Activated CD8-positive, alpha-beta T cell treated with anti-CD3 and anti-CD28 coated beads for 36 hours (primary cell): Measurements from ENCODE around the gene QRICH2. TPM values are rescaled to one million over a fixed set of nuclear protein-coding genes. Genes with fewer than 3 reads are reported as not detected.
"Not testable (repeated sequence)": the region's sequence is repeated elsewhere in the genome, so short reads cannot be mapped to it uniquely, and the experiment has no call there.

Source experiments
- ATAC-seq: fragments of 200-7000 bp; cut with Tn5 transposase; one replicate; pipeline ENCODE4 v1.10.0; 2021; ENCODE audit warnings: mild to moderate bottlenecking, moderate library complexity
- CTCF ChIA-PET: fragments of 350-600 bp; sonication (Branson Sonifier 250); formaldehyde crosslinking; loops from one replicate; lab custom pipeline; 2021; ENCODE audit warnings: antibody characterized with exemption; lab: Charles Lee
- POLR2A ChIA-PET: fragments of 350-600 bp; sonication (Branson Sonifier 250); formaldehyde crosslinking; loops from one replicate; lab custom pipeline; 2021; ENCODE audit warnings: antibody characterized with exemption; lab: Charles Lee
- DNase-seq: peaks from one replicate; pipeline ENCODE4 v3.0.0-alpha.2; 2020
- H3K27ac Mint-ChIP-seq: one replicate; pipeline ENCODE4 v1.8.0; 2021; ENCODE audit warnings: mild to moderate bottlenecking, mixed read lengths
- H3K27me3 Mint-ChIP-seq: one replicate; pipeline ENCODE4 v1.8.0; 2021; ENCODE audit warnings: mixed read lengths
- H3K36me3 Mint-ChIP-seq: one replicate; pipeline ENCODE4 v1.8.0; 2021; ENCODE audit warnings: low read depth, mixed read lengths
- H3K4me1 Mint-ChIP-seq: one replicate; pipeline ENCODE4 v1.8.0; 2021; ENCODE audit warnings: low read depth, mixed read lengths
- H3K4me3 Mint-ChIP-seq: one replicate; pipeline ENCODE4 v1.8.0; 2021; ENCODE audit warnings: mild to moderate bottlenecking, moderate library complexity, mixed read lengths
- H3K9me3 Mint-ChIP-seq: one replicate; pipeline ENCODE4 v1.8.0; 2021; ENCODE audit warnings: mixed read lengths
- intact Hi-C: fragments of 100-400 bp; cut with micrococcal nuclease; formaldehyde crosslinking; loops from one replicate; pipeline ENCODE4 v1.10.0; 2022
- total RNA-seq, 2 experiments: library from RNA; stranded (reverse); gene quantifications; one replicate each; pipeline ENCODE4 v1.2.3, GENCODE V29; 2021
- TF ChIP-seq, protein P1 (sequence below): fragments of 200-600 bp; IDR thresholded peaks from one replicate; pipeline ENCODE4 v1.8.0; 2022; ENCODE audit warnings: antibody characterized with exemption, mild to moderate bottlenecking

Gene QRICH2
- total RNA-seq, 2 experiments from 2014 or later: 0.49 to 0.52 TPM

DNA sequence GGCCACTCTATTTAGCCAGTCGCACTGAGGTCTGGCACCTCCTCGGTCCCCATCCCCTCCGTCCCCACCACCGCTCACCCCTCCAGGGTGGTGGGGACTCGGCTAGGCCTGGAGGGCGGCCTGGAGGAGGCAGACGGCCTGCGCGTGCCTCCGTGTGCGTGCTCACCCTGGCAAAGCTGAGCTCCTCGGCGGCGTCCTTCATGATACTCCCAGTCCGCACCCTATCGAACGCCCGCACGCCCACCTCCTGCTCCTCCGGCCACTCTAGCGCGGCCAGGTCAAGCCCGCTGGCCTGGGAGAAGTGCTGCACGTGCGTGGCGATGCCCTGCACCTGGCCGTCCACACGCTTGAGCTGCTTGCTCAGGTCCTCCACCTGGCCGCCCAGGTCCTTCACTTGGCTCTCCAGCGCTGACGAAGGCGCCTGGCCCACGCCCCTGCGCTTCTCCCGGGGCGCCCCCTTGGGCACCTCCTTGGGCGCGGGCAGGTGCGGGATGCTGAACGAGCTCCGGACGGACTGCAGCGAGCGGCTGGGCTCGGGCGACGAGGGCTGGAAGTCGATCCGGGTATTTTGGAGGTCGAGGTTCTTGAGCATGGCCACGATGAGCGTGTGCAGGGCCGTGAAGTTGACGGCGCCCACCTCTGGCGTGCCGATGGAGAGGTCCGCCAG lies 644 bp downstream of the QRICH2 start:
- POLR2A ChIA-PET: interaction anchor here (0.6 to 1.2 kb wide), 2 partner anchors 15 to 121 kb away, joined by 3 read pairs; no protein-coding TSS in a partner anchor
- TF ChIP-seq, protein P1, sequence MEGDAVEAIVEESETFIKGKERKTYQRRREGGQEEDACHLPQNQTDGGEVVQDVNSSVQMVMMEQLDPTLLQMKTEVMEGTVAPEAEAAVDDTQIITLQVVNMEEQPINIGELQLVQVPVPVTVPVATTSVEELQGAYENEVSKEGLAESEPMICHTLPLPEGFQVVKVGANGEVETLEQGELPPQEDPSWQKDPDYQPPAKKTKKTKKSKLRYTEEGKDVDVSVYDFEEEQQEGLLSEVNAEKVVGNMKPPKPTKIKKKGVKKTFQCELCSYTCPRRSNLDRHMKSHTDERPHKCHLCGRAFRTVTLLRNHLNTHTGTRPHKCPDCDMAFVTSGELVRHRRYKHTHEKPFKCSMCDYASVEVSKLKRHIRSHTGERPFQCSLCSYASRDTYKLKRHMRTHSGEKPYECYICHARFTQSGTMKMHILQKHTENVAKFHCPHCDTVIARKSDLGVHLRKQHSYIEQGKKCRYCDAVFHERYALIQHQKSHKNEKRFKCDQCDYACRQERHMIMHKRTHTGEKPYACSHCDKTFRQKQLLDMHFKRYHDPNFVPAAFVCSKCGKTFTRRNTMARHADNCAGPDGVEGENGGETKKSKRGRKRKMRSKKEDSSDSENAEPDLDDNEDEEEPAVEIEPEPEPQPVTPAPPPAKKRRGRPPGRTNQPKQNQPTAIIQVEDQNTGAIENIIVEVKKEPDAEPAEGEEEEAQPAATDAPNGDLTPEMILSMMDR: no peak
- DNase-seq (no peak), ATAC-seq (no peak)
- Mint-ChIP-seq H3K27ac (no peak overlapping the region), H3K4me1 (peaks cover 1% of the 10 kb centered on the region), H3K9me3 (no peaks in the 10 kb centered on the region), H3K36me3 (no peaks in the 10 kb centered on the region), H3K4me3 (no peak overlapping the region), H3K27me3 (no peaks in the 10 kb centered on the region)
- intact Hi-C loops: loop anchor here (5.0 kb wide), 1 partner anchor 80 kb away; no protein-coding TSS in a partner anchor
- CTCF ChIA-PET: interaction anchor here (1.1 to 11.0 kb wide), 4 partner anchors 20 to 124 kb away, joined by 3 to 154 read pairs (median 10); partner anchors contain the start of gene SPHK1

DNA sequence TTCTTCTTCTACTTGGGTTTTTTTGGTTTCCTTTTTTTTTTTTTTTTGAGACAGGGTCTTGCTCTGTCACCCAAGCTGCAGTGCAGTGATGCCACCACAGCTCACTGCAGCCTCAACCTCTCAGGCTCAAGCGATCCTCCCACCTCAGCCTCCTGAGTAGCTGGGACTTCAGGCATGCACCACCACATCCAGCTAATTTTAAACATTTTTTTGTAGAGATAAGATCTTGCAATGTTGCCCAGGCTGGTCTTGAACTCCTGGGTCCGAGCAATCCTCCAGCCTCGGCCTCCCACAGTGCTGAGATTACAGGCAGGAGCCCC lies 3.0 kb downstream of the QRICH2 start:
- CTCF ChIA-PET: interaction anchor here (3.9 to 11.0 kb wide), 4 partner anchors 16 to 291 kb away, joined by 17 to 154 read pairs (median 25); partner anchors contain the start of gene SPHK1
- H3K9me3 Mint-ChIP-seq, H3K27ac Mint-ChIP-seq, POLR2A ChIA-PET, H3K27me3 Mint-ChIP-seq, H3K36me3 Mint-ChIP-seq, ATAC-seq, DNase-seq, H3K4me3 Mint-ChIP-seq, H3K4me1 Mint-ChIP-seq: not testable (repeated sequence)
- intact Hi-C loops: loop anchor here (5.0 kb wide), 1 partner anchor 82 kb away; no protein-coding TSS in a partner anchor

DNA sequence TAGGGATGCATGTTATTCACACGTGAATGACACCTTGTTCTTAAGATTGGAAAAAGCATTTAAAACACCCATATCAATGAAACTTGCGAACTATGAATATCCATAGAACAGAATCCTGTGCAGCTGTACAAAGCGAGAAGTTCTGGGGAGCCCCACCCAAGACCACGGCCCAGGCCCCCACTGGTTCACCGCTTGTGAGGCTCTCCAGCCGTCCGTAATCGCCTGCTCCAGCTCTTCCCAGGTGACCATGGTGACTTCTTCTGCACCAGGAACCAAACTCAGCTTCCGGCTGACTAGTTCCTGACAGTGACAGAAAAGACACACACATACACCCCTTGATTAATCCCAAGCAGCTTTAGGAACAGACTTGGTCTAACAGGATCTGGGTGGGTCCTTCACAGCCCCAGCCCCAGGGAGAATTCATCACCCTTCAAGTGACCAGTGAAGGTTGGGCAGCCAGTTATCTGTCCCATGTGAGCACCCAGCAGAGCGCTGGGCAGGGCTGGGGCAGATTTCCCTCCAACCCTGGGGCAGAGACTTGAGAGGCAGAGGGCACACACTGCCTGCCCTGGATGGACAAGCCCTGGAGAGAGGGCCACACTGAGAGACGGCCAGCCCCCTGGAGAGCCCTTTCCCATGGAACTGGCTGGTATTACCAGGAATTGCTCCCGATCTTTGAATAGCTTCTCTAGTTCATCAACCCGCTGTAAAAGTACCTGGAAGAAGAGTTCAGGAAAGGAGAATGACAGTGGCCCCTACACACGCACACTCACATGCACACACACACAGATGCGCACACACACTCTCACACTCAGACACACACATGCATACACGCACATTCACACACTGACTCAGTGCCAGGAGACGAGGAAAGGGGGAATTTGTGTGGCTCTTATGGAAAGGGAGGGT lies 3.6 kb downstream of the QRICH2 start:
- Mint-ChIP-seq H3K9me3 (no peaks in the 10 kb centered on the region), H3K4me3 (no peak overlapping the region), H3K27ac (no peak overlapping the region), H3K4me1 (peaks cover 1% of the 10 kb centered on the region), H3K36me3 (no peaks in the 10 kb centered on the region), H3K27me3 (no peaks in the 10 kb centered on the region)
- TF ChIP-seq, protein P1: no peak
- DNase-seq: no peak
- ChIA-PET POLR2A (interaction anchor here (1.0 to 1.8 kb wide), 3 partner anchors 25 to 94 kb away, joined by 3 to 4 read pairs (median 4); no protein-coding TSS in a partner anchor), CTCF (interaction anchor here (0.6 to 11.0 kb wide), 17 partner anchors 9 to 294 kb away, joined by 3 to 154 read pairs (median 4); partner anchors contain the start of gene SPHK1)
- intact Hi-C loops: loop anchor here (5.0 kb wide), 2 partner anchors 83 to 93 kb away; no protein-coding TSS in a partner anchor
- no peak for ATAC-seq

DNA sequence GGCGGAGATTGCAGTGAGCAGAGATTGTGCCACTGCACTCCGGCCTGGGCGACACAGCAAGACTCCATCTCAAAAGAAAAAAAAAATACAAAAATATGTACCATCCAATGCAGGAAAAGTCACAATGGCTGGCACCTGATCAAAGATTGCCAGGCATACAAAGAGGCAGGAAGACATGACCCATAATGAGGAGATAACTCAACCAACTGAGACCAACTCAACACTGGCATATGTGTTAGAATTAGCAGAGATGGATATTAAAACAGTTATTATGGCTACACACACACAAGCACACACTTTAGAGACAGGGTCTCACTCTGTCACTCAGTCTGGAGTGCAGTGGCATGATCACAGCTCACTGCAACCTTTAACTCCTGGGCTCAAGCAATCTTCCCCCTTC lies 10.6 kb downstream of the QRICH2 start:
- H3K27me3 Mint-ChIP-seq: no peaks in the 10 kb centered on the region
- TF ChIP-seq, protein P1: no peak
- H3K4me1 Mint-ChIP-seq: no peaks in the 10 kb centered on the region
- no peak overlapping the region for H3K4me3 Mint-ChIP-seq
- intact Hi-C loops: no loop called here
- ChIA-PET CTCF (interaction anchor here (0.7 to 11.0 kb wide), 8 partner anchors 8 to 278 kb away, joined by 3 to 154 read pairs (median 9); no protein-coding TSS in a partner anchor), POLR2A (no interaction called here)
- ATAC-seq (no peak), DNase-seq (no peak)
- H3K9me3 Mint-ChIP-seq: no peaks in the 10 kb centered on the region
- no peak overlapping the region for H3K27ac Mint-ChIP-seq
- H3K36me3 Mint-ChIP-seq: no peaks in the 10 kb centered on the region

DNA sequence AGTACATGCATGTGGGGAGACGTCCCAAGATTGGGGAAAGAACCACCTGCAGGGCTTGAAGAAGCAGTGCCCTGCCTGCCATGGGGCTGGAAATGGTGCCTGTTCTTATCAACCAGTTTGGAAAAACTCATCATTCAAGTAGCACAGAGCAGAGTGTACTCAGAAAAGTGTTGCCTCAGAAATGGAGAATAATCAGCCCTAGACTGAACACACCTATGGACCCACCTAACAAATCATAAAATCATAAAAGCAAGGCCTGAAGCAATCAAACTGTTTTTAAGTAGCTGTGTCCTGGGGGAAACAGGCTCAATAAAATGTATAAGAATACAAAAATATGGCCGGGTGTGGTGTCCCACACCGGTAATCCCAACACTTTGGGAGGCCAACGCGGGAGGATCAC lies 11.2 kb downstream of the QRICH2 start:
- ATAC-seq: no peak
- H3K4me1 Mint-ChIP-seq: no peaks in the 10 kb centered on the region
- H3K27me3 Mint-ChIP-seq: no peaks in the 10 kb centered on the region
- intact Hi-C loops: no loop called here
- no peak for DNase-seq
- no peaks in the 10 kb centered on the region for H3K36me3 Mint-ChIP-seq
- TF ChIP-seq, protein P1: no peak
- ChIA-PET POLR2A (no interaction called here), CTCF (interaction anchor here (0.7 to 1.1 kb wide), 3 partner anchors 101 to 277 kb away, joined by 3 read pairs; no protein-coding TSS in a partner anchor)
- no peak overlapping the region for H3K4me3 Mint-ChIP-seq
- H3K27ac Mint-ChIP-seq: no peak overlapping the region
- H3K9me3 Mint-ChIP-seq: no peaks in the 10 kb centered on the region
